HG03175 (cell line): ENCODE measurements around the gene SYT7.

Experiments used
- ATAC-seq: cut with Tn5 transposase; IDR thresholded peaks from one replicate; pipeline ENCODE4 v1.9.1; 2021; ENCODE audit warnings: mild to moderate bottlenecking, moderate library complexity; ENCODE audit not compliant: unreplicated experiment

Gene SYT7

GRCh38 chr11:61539831-61540357 is 41.0 kb downstream of the SYT7 start:
- no peak for ATAC-seq

- no peak for ATAC-seq
Measured at GRCh38 chr11:61539006-61539405, 41.9 kb downstream of the SYT7 start.

GRCh38 chr11:61538636-61538961 is 42.3 kb downstream of the SYT7 start:
- ATAC-seq, result no peak

GRCh38 chr11:61537326-61537725 is 43.5 kb downstream of the SYT7 start:
- ATAC-seq, result no peak

- ATAC-seq, result no peak
Measured at GRCh38 chr11:61536676-61537270, 44.1 kb downstream of the SYT7 start.

GRCh38 chr11:61535998-61536675 is 44.7 kb downstream of the SYT7 start:
- no peak for ATAC-seq

- ATAC-seq, result no peak
Measured at GRCh38 chr11:61534933-61535839, 45.7 kb downstream of the SYT7 start.

GRCh38 chr11:61534025-61534932 is 46.6 kb downstream of the SYT7 start:
- no peak for ATAC-seq

GRCh38 chr11:61533401-61533800 is 47.5 kb downstream of the SYT7 start:
- no peak for ATAC-seq

- ATAC-seq, result no peak
Measured at GRCh38 chr11:61533039-61533375, 47.9 kb downstream of the SYT7 start.

- ATAC-seq, result no peak
Measured at GRCh38 chr11:61532134-61533038, 48.5 kb downstream of the SYT7 start.

GRCh38 chr11:61531044-61531443 is 49.8 kb downstream of the SYT7 start:
- no peak for ATAC-seq

- ATAC-seq, result no peak
Measured at GRCh38 chr11:61529537-61530225, 51.2 kb downstream of the SYT7 start.

- ATAC-seq, result no peak
Measured at GRCh38 chr11:61528114-61528513, 52.8 kb downstream of the SYT7 start.

- ATAC-seq, result no peak
Measured at GRCh38 chr11:61526956-61527731, 53.7 kb downstream of the SYT7 start.

- ATAC-seq, result no peak
Measured at GRCh38 chr11:61526229-61526628, 54.6 kb downstream of the SYT7 start.

- no peak for ATAC-seq
Measured at GRCh38 chr11:61524963-61525587, 55.8 kb downstream of the SYT7 start.

- ATAC-seq, result no peak
Measured at GRCh38 chr11:61524446-61524845, 56.4 kb downstream of the SYT7 start.
